ACHN (cell line): ENCODE results near the gene UNC45A.
"Not testable (repeated sequence)": the region's sequence is repeated elsewhere in the genome, so short reads cannot be mapped to it uniquely, and the experiment has no call there.

Experiments used
- DNase-seq: peaks from one replicate; pipeline ENCODE4 v3.0.0-alpha.2; 2015
- in situ Hi-C: cut with HindIII; loops from 2 replicates; pipeline ENCODE4 v1.10.0; 2017; ENCODE audit warnings: low sequenced_read_pairs, low pct_ligation_motif_present, low pct_unique_long_range_greater_than_20kb

The UNC45A gene

DNA sequence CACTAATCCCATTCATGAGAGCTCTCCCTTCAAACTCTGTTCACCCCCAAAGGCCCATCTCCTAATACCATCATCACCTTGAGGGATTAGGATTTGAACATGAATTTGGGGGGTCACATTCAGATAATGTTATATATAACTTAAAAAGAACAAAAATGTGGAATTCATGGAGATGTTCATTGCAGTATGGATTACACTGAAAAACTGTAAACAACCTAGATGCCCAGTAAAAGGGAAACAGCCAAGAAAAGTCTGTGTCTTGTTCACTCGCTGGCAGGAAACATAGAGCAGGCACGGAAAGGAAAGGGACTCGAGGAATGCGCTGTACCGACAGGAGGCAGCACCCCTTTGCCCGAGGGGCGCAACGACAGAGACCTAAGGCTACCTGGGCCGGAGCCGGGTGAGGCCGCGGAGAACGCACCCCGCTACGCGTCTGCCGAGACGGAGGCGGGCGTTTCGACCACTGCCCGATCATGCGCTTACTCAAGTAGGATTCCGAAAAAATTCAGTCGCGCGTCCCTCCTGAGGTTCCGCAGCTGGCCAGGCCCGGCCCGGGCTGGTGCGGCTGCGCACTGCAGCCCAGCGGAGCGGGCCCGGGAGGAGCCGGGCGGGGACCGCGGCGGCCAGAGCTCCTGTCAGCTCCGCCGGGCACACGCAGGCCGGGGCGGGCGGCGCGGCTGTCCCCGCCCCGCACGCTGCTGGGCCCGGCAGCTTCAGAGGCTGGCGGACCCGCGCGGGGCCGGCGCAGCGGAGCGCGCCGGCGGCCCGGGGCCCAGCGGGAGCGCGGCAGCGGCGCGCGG, 32.8 kb upstream of the UNC45A start:
- in situ Hi-C loops, result no loop called here

DNA sequence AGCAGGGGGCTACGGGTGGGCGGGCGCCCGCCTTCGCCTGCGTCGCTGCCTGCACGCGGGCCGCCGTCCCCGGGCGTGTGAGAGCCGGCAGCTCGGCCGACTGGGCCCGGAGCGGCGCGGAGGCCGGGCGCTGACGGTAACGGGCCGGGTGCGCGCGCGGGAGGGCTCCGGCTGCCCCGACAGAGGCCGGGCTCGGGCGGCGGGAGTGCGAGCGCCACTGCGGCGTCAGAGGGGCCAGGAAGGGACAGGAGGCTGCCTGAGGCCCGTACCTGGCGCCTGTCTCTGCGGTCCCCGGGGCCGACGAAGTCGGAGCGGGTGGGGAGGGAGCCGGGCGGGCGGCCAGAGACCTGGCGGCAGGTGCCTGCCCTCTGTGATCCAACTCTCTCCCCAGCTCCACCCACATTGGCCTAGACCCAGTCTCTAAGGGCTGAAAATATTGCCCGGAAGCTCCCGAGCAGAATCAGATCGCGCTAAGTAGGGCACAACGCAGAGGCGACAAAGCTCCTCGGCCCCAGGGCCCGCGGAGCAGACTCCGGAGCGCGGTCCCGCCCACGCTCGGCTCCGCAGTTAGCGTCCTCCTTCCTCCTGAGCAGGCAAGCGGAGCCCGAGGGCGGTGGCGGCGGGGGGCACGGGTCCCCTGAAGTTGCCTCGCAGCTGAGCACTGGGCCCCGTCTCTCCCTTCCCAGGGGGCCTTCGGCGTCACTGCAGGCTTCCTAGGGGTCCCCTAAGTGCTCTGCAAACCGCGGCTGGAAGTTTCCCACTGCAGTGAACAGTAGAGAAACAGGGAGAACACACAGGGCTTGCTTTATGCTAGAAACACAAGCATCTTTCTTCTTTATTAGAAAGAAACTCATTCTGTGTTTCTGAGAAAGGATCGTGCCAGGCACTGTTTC, 32.0 kb upstream of the UNC45A start, which contains the start of gene MAN2A2:
Gene MAN2A2, plus strand, starts transcription at position 463 of the 893 bp plus-strand sequence. CDS start 906 bp downstream, outside the sequence.
- in situ Hi-C loops, result no loop called here
- DNase-seq, result peak; percentile 28

More for the DNA sequence above, 32.8 kb upstream of the UNC45A start:
- peak; percentile 75 for DNase-seq

DNA sequence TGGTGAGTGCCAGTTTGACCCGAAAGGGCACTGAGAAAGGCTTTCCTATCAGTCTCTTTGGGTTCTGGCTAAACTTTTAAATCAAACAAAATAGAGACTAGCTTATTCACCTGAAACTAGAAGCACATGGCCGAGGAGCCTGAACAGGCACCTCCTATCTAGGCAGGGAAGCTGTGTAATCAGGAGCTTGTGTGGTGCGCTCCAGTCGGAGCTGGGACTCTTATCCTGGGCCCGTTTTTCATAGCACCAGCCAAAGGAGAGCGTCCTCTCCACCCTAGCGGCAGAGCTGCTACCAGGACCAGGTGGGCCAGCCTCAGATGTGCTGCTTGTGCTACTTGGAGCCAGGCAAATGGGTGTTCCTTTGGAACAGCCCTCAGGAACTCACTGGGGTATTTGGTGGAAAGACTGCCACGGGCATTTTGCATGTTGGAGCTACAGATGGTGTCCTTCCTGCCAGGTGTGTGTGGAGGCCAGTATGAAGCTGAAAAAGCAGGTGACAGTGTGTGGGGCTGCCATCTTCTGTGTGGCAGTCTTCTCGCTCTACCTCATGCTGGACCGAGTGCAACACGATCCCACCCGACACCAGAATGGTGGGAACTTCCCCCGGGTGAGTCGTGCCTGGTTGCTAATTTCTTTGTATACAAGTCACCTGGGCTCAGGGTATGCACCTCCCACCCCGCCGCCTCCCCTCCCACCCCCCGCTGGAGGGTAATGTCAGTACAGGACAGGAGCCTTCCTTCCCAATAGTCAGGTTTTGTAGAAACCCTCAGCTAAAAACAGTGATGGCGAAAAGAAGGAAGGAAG, 31.1 kb upstream of the UNC45A start:
- in situ Hi-C loops, result no loop called here
- DNase-seq, result peak; percentile 9

DNA sequence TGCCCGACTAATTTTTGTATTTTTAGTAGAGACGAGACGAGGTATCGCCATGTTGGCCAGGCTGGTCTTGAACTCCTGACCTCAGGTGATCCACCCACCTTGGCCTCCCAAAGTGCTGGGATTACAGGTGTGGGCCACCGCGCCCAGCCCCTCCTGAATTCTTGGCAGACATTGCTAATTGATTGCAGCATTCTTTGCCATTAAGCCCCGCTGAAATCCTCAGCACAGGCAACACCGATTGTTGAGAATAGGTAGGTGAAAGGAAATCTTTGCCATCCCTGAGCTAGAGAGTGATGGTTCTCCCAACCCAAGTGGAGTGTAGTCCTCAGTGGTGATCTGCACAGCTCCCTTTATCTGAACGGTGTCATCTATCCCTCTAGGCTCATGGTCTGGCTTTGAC, 30.3 kb upstream of the UNC45A start:
- in situ Hi-C loops, result no loop called here
- no peak for DNase-seq

DNA sequence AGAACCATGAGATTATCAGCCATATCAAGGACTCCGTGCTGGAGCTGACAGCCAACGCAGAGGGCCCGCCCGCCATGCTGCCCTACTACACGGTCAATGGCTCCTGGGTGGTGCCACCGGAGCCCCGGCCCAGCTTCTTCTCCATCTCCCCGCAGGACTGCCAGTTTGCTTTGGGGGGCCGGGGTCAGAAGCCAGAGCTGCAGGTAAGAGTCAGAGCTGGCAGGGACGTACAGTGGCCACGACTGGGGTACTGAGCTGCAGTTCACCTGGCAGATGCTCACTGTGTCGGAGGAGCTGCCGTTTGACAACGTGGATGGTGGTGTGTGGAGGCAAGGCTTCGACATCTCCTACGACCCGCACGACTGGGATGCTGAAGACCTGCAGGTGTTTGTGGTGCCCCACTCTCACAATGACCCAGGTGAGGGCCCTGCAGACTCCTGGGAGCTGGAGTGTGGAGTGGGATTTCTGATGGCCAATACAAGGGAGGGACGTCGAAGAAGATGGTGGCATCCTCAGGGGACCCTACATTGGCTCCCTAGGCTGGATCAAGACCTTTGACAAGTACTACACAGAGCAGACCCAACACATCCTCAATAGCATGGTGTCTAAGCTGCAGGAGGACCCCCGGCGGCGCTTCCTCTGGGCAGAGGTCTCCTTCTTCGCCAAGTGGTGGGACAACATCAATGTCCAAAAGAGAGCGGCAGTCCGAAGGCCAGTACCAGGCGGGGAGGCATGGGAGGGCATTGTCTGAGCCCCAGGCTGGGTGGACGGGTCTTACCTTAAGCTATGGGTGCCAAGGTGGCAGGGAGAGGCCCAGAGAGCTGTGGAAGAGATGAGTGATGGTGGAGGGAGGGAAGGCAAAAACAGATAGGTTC, 29.5 kb upstream of the UNC45A start:
- no peak for DNase-seq
- in situ Hi-C loops, result no loop called here

DNA sequence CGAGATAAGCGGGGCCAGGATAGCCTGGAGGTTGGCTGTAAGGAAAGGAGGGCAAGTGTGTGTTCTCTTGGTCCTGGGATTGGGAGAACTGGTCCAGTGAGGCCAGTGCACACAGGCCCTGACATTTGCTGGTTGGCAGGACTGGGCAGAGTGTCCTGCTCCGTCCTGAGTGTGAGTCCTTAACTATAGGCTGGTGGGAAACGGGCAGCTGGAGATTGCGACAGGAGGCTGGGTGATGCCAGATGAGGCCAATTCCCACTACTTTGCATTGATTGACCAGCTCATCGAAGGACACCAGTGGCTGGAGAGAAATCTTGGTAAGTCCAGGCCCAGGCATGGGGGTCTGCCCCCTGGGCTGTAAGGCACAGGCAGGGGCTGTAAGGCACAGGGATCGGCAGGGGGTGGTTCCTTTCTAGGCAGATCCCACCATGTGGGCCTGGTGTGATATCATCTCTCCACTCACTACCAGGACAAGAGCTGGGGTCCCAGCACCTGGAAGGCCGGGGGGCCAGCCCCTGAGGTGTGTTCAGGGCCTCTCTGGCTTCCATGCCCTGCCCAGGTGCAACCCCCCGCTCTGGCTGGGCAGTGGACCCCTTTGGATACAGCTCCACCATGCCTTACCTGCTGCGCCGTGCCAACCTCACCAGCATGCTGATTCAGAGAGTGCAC, 28.8 kb upstream of the UNC45A start:
- DNase-seq, result no peak
- in situ Hi-C loops, result no loop called here

DNA sequence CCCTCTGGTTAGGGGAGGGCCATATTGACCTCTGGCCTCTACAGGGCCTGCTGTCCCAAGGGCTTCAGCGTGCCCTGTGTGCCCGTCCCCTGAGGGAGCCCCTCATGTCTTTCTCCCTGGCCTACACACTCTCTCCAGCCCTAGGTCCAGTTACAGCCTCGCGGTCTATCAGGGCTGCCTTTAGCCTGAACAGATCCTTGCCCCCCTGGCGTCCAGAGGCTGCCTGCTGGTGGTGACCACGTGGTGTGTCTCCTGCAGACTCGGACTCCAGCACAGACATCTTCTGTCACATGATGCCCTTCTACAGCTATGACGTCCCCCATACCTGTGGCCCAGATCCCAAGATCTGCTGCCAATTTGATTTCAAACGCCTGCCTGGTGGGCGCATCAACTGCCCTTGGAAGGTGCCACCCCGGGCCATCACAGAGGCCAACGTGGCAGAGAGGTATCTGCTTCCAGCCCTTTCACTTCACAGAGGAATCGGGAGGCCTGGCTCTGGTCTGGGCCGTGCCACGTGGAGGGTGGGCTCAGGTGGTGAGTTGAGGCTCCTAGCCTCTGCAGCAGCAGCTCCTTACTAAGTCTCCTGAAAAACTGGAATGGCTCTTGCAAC, 27.9 kb upstream of the UNC45A start:
- in situ Hi-C loops, result no loop called here
- DNase-seq, result no peak

DNA sequence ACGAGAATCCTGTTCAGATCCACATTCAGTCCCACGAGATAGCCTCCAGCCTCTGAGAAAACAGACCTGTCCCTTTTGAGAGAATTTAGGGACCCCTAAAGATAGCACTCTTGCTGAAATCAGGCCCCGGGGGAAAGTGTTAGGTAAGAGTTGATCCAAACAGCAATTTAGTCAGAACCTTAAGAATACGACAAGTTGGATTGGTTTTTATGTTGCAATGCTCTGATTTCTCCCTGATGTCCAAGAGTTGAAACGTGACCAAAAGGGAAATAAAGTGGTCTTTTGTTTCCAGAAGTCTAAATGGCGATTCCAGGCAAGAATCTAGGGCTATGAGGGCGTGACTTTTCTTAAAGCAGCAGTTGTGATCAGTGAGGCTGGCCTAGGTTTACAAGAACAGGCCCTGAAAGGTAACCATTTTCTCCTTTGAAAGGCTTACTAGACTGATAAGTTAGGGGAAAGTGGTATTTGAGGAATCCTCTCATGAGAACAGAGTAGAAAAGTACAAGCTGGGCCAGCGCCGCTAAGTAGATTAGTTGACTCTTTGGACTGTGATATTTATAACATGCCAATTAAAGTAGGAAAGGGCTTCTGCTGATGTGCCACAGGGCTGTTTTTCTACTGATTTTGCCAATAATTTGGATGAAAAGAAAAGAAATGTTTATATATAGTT, 27.1 kb upstream of the UNC45A start:
- DNase-seq, result no peak
- in situ Hi-C loops, result no loop called here

DNA sequence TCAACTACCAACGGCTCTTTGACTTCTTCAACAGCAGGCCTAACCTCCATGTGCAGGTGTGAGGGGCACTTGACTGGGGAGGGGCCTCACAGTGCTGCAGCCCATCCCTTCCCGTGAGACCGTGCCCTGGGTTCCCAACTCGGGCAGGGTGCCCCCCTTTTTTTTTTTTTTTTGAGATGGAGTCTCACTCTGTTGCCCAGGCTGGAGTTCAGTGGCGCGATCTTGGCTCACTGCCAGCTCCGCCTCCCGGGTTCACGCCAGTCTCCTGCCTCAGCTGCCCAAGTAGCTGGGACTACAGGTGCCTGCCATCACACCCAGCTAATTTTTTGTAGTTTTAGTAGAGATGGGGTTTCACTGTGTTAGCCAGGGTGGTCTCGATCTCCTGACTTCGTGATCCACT, 25.6 kb upstream of the UNC45A start:
- in situ Hi-C loops, DNase-seq: not testable (repeated sequence)

DNA sequence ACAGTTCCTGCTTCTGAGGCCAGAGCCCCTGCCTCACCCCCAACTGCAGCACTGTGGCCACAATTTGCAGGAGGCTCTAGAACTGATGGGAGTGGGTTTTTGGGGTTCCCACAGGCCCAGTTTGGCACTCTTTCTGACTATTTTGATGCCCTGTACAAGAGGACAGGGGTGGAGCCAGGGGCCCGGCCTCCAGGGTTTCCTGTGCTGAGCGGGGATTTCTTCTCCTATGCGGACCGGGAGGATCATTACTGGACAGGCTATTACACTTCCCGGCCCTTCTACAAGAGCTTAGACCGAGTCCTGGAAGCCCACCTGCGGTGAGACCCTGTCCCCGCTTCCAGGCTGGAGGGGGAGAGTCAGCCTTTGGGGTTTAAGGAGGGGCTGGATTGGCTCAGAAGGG, 25.1 kb upstream of the UNC45A start:
- DNase-seq, result no peak
- in situ Hi-C loops, result no loop called here

DNA sequence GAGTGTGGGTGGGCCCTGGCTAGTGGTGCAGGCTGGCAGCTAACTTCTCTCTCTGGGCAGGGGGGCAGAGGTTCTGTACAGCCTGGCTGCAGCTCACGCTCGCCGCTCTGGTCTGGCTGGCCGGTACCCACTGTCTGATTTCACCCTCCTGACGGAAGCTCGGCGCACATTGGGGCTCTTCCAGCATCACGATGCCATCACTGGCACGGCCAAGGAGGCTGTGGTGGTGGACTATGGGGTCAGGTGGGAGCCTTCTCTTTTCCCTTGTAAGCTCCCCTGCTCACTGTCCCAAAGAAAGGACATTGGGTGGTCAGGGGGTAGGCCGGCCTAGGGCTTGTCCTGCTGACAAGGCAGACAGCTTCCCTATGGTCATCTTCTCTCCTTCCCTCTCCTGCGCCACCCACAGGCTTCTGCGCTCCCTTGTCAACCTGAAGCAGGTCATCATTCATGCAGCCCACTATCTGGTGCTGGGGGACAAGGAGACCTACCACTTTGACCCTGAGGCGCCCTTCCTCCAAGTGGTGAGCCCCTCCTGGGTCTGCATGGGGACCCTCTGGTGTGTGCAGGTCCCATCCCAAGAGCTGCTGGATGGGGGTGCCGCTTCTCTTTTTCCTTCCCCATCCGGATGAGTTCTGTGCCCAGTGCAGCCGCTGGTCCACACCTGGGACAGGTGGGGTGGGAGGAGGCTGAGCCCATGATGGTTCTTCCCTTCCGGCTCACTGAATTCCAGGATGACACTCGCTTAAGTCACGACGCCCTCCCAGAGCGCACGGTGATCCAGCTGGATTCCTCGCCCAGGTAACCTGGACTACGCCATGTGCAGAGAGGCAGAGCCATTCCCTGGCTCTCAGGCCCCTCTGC, 24.4 kb upstream of the UNC45A start:
- no peak for DNase-seq
- in situ Hi-C loops, result no loop called here

DNA sequence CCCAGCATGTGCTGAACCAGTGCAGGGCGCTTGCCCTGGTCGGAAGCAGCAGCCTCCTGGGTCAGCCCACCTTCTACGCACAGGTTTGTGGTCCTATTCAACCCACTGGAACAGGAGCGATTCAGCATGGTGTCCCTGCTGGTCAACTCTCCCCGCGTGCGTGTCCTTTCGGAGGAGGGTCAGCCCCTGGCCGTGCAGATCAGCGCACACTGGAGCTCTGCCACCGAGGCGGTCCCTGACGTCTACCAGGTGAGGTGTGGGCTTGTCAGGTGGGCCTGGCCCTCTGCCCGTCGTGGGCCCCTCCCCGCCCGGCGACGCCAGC, 23.8 kb upstream of the UNC45A start:
- in situ Hi-C loops, result no loop called here
- no peak for DNase-seq

DNA sequence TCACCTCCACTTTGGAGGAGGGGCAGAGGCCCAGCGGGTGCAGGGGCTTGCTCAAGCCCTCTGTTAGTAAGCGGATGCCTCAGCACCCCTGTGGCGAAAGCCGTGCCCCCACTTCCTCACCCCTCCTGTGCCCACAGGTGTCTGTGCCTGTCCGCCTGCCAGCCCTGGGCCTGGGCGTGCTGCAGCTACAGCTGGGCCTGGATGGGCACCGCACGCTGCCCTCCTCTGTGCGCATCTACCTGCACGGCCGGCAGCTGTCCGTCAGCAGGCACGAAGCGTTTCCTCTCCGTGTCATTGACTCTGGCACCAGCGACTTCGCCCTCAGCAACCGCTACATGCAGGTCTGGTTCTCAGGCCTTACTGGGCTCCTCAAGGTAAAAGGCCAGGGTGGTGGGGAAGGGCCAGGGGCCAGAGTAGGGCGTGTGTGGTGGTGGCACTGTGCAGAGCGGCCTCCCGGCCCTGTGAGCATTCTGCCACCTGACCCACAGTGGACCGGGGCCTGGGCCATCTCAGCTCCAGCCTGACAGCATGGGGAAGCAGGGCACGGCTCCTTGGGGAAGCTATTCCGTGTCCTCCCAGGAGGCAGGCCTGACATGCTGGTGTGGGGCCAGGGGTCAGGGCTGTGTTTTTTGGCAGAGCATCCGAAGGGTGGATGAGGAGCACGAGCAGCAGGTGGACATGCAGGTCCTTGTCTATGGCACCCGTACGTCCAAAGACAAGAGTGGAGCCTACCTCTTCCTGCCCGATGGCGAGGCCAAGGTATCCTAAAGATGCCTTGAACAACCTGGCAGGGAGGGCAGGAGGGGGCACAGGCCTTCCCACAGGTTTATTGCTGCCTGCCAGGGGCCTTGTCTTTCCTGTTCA, 22.9 kb upstream of the UNC45A start:
- no peak for DNase-seq
- in situ Hi-C loops, result no loop called here

DNA sequence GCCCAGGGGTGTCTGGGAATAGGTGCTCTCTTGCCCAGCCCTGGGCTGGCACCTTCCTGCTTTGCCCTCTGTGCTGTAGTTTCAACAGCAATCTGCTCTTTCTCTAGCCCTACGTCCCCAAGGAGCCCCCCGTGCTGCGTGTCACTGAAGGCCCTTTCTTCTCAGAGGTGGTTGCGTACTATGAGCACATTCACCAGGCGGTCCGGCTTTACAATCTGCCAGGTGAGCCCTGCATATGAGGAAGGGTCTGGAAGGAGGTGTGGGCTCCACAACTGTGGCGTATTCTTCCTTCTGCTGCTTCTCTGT, 22.4 kb upstream of the UNC45A start:
- in situ Hi-C loops, result no loop called here
- no peak for DNase-seq

DNA sequence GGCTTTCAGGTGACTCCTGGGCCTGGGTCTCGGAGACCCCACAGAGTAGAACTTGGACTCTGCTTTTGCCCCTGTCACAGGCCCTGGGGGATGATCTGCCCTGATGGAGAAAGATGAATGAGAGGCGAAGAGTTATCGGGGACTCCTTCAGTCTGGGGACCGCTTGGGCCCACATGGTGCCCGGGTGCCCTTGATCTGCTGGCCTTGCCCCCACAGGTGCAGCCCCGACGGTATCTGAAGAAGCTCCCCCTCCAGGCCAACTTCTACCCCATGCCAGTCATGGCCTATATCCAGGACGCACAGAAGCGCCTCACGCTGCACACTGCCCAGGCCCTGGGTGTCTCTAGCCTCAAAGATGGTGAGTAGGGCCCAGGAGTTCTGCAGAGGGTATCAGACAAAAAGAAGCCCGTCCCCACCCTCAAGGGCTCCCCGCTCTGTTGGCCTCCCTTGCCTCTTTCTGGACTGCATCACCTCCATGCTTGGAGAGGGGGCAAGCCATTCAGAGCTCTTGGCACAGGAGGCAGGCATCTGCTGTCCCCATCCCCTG, 21.6 kb upstream of the UNC45A start:
- no peak for DNase-seq
- in situ Hi-C loops, result no loop called here
